GM12878 (cell line): ENCODE results near the gene FGFR4. TPM values are rescaled to one million over a fixed set of nuclear protein-coding genes. Genes with fewer than 3 reads are reported as not detected.

Experiments
- ATAC-seq: fragments of 200-7000 bp; cut with Tn5 transposase; 3 replicates; pipeline ENCODE4 v1.9.1; 2020; ENCODE audit warnings: mild to moderate bottlenecking, moderate library complexity
- BruUV-seq: library from RNA; stranded (reverse); fragments of 400-500 nt; replicated peaks from 2 replicates; lab custom pipeline; 2021; lab: Mats Ljungman, UMichigan
- CTCF ChIA-PET: fragments of 300-600 bp; sonication (Branson Sonifier 250); formaldehyde crosslinking; extraction: SDS; loops from one replicate; lab custom pipeline; 2021; ENCODE audit warnings: inconsistent platforms; lab: Yijun Ruan, JAX
- POLR2A ChIA-PET: fragments of 350-600 bp; formaldehyde crosslinking; extraction: SDS; loops from one replicate; lab custom pipeline; 2021; ENCODE audit warnings: inconsistent platforms; lab: Charles Lee
- RAD21 ChIA-PET: fragments of 300-600 bp; sonication (Branson Sonifier 250); formaldehyde crosslinking; loops from one replicate; lab custom pipeline; 2023; ENCODE audit warnings: antibody characterized with exemption; ENCODE audit not compliant: unreplicated experiment; lab: Charles Lee
- SMC1A ChIA-PET: fragments of 300-600 bp; sonication (Branson Sonifier 250); formaldehyde crosslinking; loops from one replicate; lab custom pipeline; 2023; ENCODE audit not compliant: unreplicated experiment, uncharacterized antibody; lab: Charles Lee
- DNase-seq: peaks from one replicate; pipeline ENCODE4 v3.0.0-alpha.2; 2011; ENCODE audit warnings: low read depth, low spot score
- FAIRE-seq: peaks from 3 replicates; lab custom pipeline; 2011; peaks lifted over from hg19 to GRCh38; lab: Jason Lieb, UNC
- H2AFZ ChIP-seq: 2 replicates; pipeline ENCODE4 v1.6.0; 2011; ENCODE audit warnings: low read depth, low read length, control low read depth; ENCODE audit not compliant: control insufficient read depth
- H3K27ac ChIP-seq: 2 replicates; pipeline ENCODE4 v1.5.1; 2011; ENCODE audit warnings: control low read depth; ENCODE audit not compliant: control insufficient read depth, insufficient read depth
- H3K27me3 ChIP-seq, 2 experiments: replicated peaks in 1 of 2; 2 replicates each; pipeline versions ENCODE4 v1.6.0 to v1.6.1; 2011; ENCODE audit warnings: low read length in 1 of 2; ENCODE audit not compliant: control insufficient read depth in 2 of 2, insufficient read depth in 2 of 2
- H3K36me3 ChIP-seq, 2 experiments: 2 replicates each; pipeline ENCODE4 v1.5.1; 2011; ENCODE audit warnings: low read length in 1 of 2; ENCODE audit not compliant: control insufficient read depth in 2 of 2, insufficient read depth in 2 of 2
- H3K4me1 ChIP-seq: 2 replicates; pipeline ENCODE4 v1.6.1; 2011; ENCODE audit warnings: mild to moderate bottlenecking, low read length, moderate library complexity, mixed read lengths; ENCODE audit not compliant: control insufficient read depth, insufficient read depth
- H3K4me2 ChIP-seq: 2 replicates; pipeline ENCODE4 v1.6.0; 2011; ENCODE audit warnings: control low read depth; ENCODE audit not compliant: control insufficient read depth, insufficient read depth
- H3K4me3 ChIP-seq: fragments of 200-600 bp; sonication (generic); 2 replicates; pipeline ENCODE4 v1.5.1; 2016
- H3K79me2 ChIP-seq: 2 replicates; pipeline ENCODE4 v1.6.0; 2011; ENCODE audit warnings: low read length; ENCODE audit not compliant: control insufficient read depth, insufficient read depth
- H3K9ac ChIP-seq: 2 replicates; pipeline ENCODE4 v1.8.0; 2011; ENCODE audit warnings: low read length, control low read depth, mixed read lengths; ENCODE audit not compliant: control insufficient read depth, insufficient read depth
- H3K9me3 ChIP-seq: replicated peaks from 3 replicates; pipeline ENCODE4 v1.5.1; 2011; ENCODE audit warnings: mild to moderate bottlenecking, low read length; ENCODE audit not compliant: control insufficient read depth, insufficient read depth
- H4K20me1 ChIP-seq: 2 replicates; pipeline ENCODE4 v1.6.0; 2011; ENCODE audit not compliant: control insufficient read depth, insufficient read depth
- BACH1 ChIP-seq: fragments of 450-650 bp; IDR thresholded peaks from 2 replicates; pipeline ENCODE4 v1.6.1; 2017; ENCODE audit warnings: mild to moderate bottlenecking, borderline replicate concordance
- CHD1 ChIP-seq: IDR thresholded peaks from 2 replicates; pipeline ENCODE4 v1.6.1; 2012; ENCODE audit warnings: low read depth, low read length, improper control_type of control experiment
- CHD4 ChIP-seq: fragments of 200-600 bp; sonication (generic); IDR thresholded peaks from 2 replicates; pipeline ENCODE4 v1.6.1; 2016; ENCODE audit warnings: mild to moderate bottlenecking
- FOXK2 ChIP-seq: fragments of 450-650 bp; IDR thresholded peaks from 2 replicates; pipeline ENCODE4 v1.6.1; 2017; ENCODE audit warnings: mild to moderate bottlenecking, moderate library complexity
- HDAC6 ChIP-seq: fragments of 200-600 bp; sonication (generic); IDR thresholded peaks from one replicate; pipeline ENCODE4 v1.8.0; 2017; ENCODE audit warnings: antibody characterized with exemption; ENCODE audit not compliant: unreplicated experiment
- IRF3 ChIP-seq: fragments of 450-650 bp; IDR thresholded peaks from 2 replicates; pipeline ENCODE4 v1.6.1; 2014; ENCODE audit warnings: mild to moderate bottlenecking
- MXI1 ChIP-seq: fragments of 150-350 bp; IDR thresholded peaks from 2 replicates; pipeline ENCODE4 v1.6.1; 2011; ENCODE audit warnings: low read depth, mild to moderate bottlenecking, inconsistent platforms, low read length, improper control_type of control experiment
- NBN ChIP-seq: fragments of 450-650 bp; IDR thresholded peaks from 2 replicates; pipeline ENCODE4 v1.6.1; 2016
- PAX5 ChIP-seq: IDR thresholded peaks from 2 replicates; pipeline ENCODE4 v1.6.1; 2011; ENCODE audit warnings: low read depth, low read length, borderline replicate concordance
- PAX8 ChIP-seq: fragments of 450-650 bp; IDR thresholded peaks from 2 replicates; pipeline ENCODE4 v1.6.1; 2017; ENCODE audit warnings: mild to moderate bottlenecking, moderate library complexity
- RAD21 ChIP-seq: IDR thresholded peaks from 2 replicates; pipeline ENCODE4 v1.6.1; 2011; ENCODE audit warnings: mild to moderate bottlenecking, low read depth, low read length, moderate library complexity; ENCODE audit not compliant: insufficient read depth
- SMAD1 ChIP-seq: fragments of 450-650 bp; IDR thresholded peaks from 2 replicates; pipeline ENCODE4 v1.6.1; 2018; ENCODE audit warnings: mild to moderate bottlenecking, low read depth; ENCODE audit not compliant: partially characterized antibody
- ZNF207 ChIP-seq: fragments of 450-650 bp; IDR thresholded peaks from 2 replicates; pipeline ENCODE4 v1.6.1; 2014; ENCODE audit warnings: antibody characterized with exemption, mild to moderate bottlenecking, borderline replicate concordance
- WGBS: methylation state at CpG from one replicate; pipeline ENCODE4 v1.1.6; 2016; ENCODE audit warnings: low lambda C conversion rate; ENCODE audit not compliant: insufficient replicate concordance, insufficient coverage; ENCODE audit errors: missing lambda C conversion rate; 5-methylcytosine and 5-hydroxymethylcytosine counted together
- in situ Hi-C: fragments of 300-500 bp; cut with MboI; formaldehyde crosslinking; loops from 9 replicates; pipeline ENCODE4 v1.14.3; 2018; ENCODE audit warnings: mixed read lengths
- intact Hi-C: fragments of 100-400 bp; cut with micrococcal nuclease; formaldehyde crosslinking; loops from one replicate; pipeline ENCODE4 v1.14.2; 2022; ENCODE audit not compliant: unreplicated experiment
- polyA plus RNA-seq, 11 experiments: library from polyadenylated mRNA; depleted of rRNA in 4 of 11; unstranded in 6 of 11; stranded (reverse) in 5 of 11; fragments of >200 nt; fragmentation: Nextera tagmentation in 4 of 11; fragmentation: Illumina TruSeq in 1 of 11; extraction: Ambion mirVana in 4 of 11; extraction: Trizol in 1 of 11; gene quantifications; 1 replicate in 1 of 11; 2 replicates in 10 of 11; pipeline versions ENCODE4 v1.2.1 to v1.2.3, GENCODE V29; 2011 to 2016; ENCODE audit warnings: inconsistent platforms in 2 of 11, missing spikeins in 2 of 11, low read depth in 1 of 11
- total RNA-seq, 4 experiments: library from RNA; depleted of rRNA in 3 of 4; stranded (reverse); fragments of >200 nt in 3 of 4; fragmentation: Illumina TruSeq in 1 of 4; extraction: Trizol in 1 of 4; gene quantifications; 2 replicates each; pipeline versions ENCODE4 v1.2.1 to v1.2.3, GENCODE V29; 2013 to 2021
- TF ChIP-seq, protein P1 (sequence below): fragments of 450-650 bp; IDR thresholded peaks from 2 replicates; pipeline ENCODE4 v1.6.1; 2018; ENCODE audit warnings: borderline replicate concordance, mild to moderate bottlenecking; ENCODE audit not compliant: partially characterized antibody
- TF ChIP-seq, protein P2 (sequence below): fragments of 450-650 bp; IDR thresholded peaks from 2 replicates; pipeline ENCODE4 v1.6.1; 2017; ENCODE audit warnings: mild to moderate bottlenecking, moderate library complexity

The FGFR4 gene
- total and polyA plus RNA-seq, 10 of the 15 experiments (the other 5 are each of a cell fraction or from before 2014, with no cell fraction given), result 0.17 to 0.77 (median 0.28) TPM; not detected in 5

DNA sequence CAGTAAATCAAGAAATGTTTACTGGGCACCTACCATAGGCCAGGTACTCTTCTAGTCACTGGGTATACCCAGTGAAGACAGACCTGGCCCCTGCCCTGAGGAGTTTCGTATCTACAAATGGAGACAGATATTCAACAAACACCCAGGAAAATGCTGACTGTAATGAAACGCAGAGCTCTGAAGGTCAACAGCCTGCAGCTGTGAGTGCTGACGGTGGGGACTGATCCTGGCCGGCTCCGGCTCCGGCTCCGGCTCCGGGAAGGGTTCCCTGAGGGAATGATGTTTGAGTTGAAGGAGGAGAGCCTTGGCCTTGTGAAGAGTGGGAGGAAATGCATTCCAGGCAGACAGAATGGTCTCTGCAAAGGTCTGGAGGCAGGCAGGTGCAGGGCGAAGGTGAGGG is 23.1 kb downstream of the FGFR4 start (continued):
- TF ChIP-seq HDAC6 (no peak), MXI1 (no peak), CHD4 (no peak), ZNF207 (no peak), BACH1 (no peak), PAX5 (no peak), CHD1 (no peak)
- TF ChIP-seq, protein P1, sequence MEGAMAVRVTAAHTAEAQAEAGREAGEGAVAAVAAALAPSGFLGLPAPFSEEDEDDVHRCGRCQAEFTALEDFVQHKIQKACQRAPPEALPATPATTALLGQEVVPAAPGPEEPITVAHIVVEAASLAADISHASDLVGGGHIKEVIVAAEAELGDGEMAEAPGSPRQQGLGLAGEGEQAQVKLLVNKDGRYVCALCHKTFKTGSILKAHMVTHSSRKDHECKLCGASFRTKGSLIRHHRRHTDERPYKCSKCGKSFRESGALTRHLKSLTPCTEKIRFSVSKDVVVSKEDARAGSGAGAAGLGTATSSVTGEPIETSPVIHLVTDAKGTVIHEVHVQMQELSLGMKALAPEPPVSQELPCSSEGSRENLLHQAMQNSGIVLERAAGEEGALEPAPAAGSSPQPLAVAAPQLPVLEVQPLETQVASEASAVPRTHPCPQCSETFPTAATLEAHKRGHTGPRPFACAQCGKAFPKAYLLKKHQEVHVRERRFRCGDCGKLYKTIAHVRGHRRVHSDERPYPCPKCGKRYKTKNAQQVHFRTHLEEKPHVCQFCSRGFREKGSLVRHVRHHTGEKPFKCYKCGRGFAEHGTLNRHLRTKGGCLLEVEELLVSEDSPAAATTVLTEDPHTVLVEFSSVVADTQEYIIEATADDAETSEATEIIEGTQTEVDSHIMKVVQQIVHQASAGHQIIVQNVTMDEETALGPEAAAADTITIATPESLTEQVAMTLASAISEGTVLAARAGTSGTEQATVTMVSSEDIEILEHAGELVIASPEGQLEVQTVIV, result no peak
- TF ChIP-seq, all 136 proteins: peak for 0

- POLR2A ChIA-PET, result interaction anchor here (0.5 to 1.0 kb wide), 4 partner anchors 29 to 188 kb away, joined by 3 to 7 read pairs (median 3); no protein-coding TSS in a partner anchor
- peak; percentile 89 for FAIRE-seq
- peaks cover 3% of the 10 kb centered on the region; the same call in 1 of the 2 replicates for H3K4me1 ChIP-seq
- 17% methylated on average over 11 of the region's 12 CpGs for WGBS
- no peaks in the 10 kb centered on the region for H3K27me3 ChIP-seq
- H2AFZ ChIP-seq, result no peak overlapping the region
- H3K9me3 ChIP-seq, result no peaks in the 10 kb centered on the region
- H3K79me2 ChIP-seq, result no peaks in the 10 kb centered on the region
- no peak overlapping the region for H3K4me2 ChIP-seq
- RAD21 ChIA-PET, result interaction anchor here (0.6 to 5.8 kb wide), 5 partner anchors 40 to 538 kb away, joined by 3 to 77 read pairs (median 5); partner anchors contain the start of gene TSPAN17
- no TSS peak for BruUV-seq
- ATAC-seq, result peak; percentile 84
- SMC1A ChIA-PET, result interaction anchor here (0.5 to 6.6 kb wide), 14 partner anchors 12 to 539 kb away, joined by 3 to 70 read pairs (median 3); no protein-coding TSS in a partner anchor
- H3K36me3 ChIP-seq, result no peaks in the 10 kb centered on the region
- in situ Hi-C loops (loop anchor here (5.0 kb wide), 1 partner anchor 460 kb away; no protein-coding TSS in a partner anchor), intact Hi-C loops (loop anchor here (1.0 to 10.0 kb wide), 7 partner anchors 41 to 451 kb away; partner anchors contain the start of genes DOK3, PRELID1 and RAB24)
- no peak overlapping the region for H3K9ac ChIP-seq
- no peak for DNase-seq
- H3K27ac ChIP-seq, result no peak overlapping the region
- H4K20me1 ChIP-seq, result no peaks in the 10 kb centered on the region
- no peak overlapping the region for H3K4me3 ChIP-seq
- CTCF ChIA-PET, result interaction anchor here (0.6 to 8.0 kb wide), 35 partner anchors 10 to 537 kb away, joined by 3 to 159 read pairs (median 5); partner anchors contain the start of gene FGFR4
- 0 out of 2 replicates have a peak, but pooled peaks have one; percentile 14 for TF ChIP-seq IRF3
- TF ChIP-seq FOXK2, result no peak
- no peak for TF ChIP-seq PAX8
- TF ChIP-seq RAD21, result peak; percentile 87
- TF ChIP-seq, protein P2, sequence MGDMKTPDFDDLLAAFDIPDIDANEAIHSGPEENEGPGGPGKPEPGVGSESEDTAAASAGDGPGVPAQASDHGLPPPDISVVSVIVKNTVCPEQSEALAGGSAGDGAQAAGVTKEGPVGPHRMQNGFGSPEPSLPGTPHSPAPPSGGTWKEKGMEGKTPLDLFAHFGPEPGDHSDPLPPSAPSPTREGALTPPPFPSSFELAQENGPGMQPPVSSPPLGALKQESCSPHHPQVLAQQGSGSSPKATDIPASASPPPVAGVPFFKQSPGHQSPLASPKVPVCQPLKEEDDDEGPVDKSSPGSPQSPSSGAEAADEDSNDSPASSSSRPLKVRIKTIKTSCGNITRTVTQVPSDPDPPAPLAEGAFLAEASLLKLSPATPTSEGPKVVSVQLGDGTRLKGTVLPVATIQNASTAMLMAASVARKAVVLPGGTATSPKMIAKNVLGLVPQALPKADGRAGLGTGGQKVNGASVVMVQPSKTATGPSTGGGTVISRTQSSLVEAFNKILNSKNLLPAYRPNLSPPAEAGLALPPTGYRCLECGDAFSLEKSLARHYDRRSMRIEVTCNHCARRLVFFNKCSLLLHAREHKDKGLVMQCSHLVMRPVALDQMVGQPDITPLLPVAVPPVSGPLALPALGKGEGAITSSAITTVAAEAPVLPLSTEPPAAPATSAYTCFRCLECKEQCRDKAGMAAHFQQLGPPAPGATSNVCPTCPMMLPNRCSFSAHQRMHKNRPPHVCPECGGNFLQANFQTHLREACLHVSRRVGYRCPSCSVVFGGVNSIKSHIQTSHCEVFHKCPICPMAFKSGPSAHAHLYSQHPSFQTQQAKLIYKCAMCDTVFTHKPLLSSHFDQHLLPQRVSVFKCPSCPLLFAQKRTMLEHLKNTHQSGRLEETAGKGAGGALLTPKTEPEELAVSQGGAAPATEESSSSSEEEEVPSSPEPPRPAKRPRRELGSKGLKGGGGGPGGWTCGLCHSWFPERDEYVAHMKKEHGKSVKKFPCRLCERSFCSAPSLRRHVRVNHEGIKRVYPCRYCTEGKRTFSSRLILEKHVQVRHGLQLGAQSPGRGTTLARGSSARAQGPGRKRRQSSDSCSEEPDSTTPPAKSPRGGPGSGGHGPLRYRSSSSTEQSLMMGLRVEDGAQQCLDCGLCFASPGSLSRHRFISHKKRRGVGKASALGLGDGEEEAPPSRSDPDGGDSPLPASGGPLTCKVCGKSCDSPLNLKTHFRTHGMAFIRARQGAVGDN, result no peak
- no peak for TF ChIP-seq SMAD1
- 0 out of 2 replicates have a peak, but pooled peaks have one; percentile 29 for TF ChIP-seq NBN
These were observed 25.1 kb downstream of the FGFR4 start for GRCh38 chr5:177111720-177112394.
